ENCODE results near the gene MAPK8. TPM values are rescaled to one million over a fixed set of nuclear protein-coding genes. Genes with fewer than 3 reads are reported as not detected.

The MAPK8 gene
- total RNA-seq, 2 experiments from 2014 or later, result 47.8 to 50.6 TPM

GRCh38 chr10:48353246-48353645 is 46.8 kb downstream of the MAPK8 start:
- Mint-ChIP-seq H3K27ac (no peak overlapping the region), H3K4me3 (no peak overlapping the region), H3K4me1 (ENCODE audit: low read depth) (peaks cover 42% of the 10 kb centered on the region), H3K9me3 (peaks cover 17% of the 10 kb centered on the region), H3K27me3 (no peaks in the 10 kb centered on the region), H3K36me3 (ENCODE audit: low read depth) (peaks cover 52% of the 10 kb centered on the region)
- ATAC-seq (ENCODE audit: poor library complexity), result no peak
- Histone ChIP-seq H3K36me3 (ENCODE audit: insufficient read depth, low read length) (no peaks in the 10 kb centered on the region), H3K27ac (ENCODE audit: low read depth in 1 of 2, low read length in 2 of 2) (no peak overlapping the region), H3K9me3 (ENCODE audit: control insufficient read depth in 1 of 2, insufficient read depth in 1 of 2, low read length in 2 of 2) (peaks cover 5 to 7% of the 10 kb centered on the region in 2 experiments), H3K27me3 (ENCODE audit: control insufficient read depth in 1 of 2, insufficient read depth in 2 of 2, low read length in 2 of 2) (no peaks in the 10 kb centered on the region), H3K4me3 (ENCODE audit: low read length) (no peak overlapping the region), H3K4me1 (ENCODE audit: insufficient read depth, low read length) (no peaks in the 10 kb centered on the region)
- TF ChIP-seq CTCF (IDR thresholded peaks at IDR 0.05), result no peak
- ChIA-PET POLR2A (no interaction called here), CTCF (interaction anchor here (2.2 kb wide), 1 partner anchor 13 kb away, joined by 5 read pairs; no protein-coding TSS in a partner anchor)
- intact Hi-C loops (cut with DNase I, micrococcal nuclease), result no loop called here
- no peak for DNase-seq

DNA sequence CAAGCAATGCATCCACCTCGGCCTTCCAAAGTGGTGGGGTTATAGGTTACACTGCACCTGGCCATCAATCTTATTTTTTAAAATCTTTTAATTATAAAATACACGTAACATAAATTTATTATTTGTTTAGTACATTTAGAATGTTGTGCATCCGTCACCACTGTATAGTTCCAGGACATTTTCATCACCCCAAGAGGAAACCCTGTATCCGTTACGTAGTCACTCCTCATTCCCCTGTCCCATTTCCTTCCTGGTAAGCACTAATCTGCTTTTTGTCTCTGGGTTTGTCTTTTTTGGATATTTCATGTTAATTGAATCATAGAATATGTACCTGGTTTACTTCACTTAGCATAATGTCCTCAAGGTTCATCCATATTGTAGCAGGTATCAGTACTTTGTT is 51.2 kb downstream of the MAPK8 start:
- Histone ChIP-seq H3K36me3 (ENCODE audit: insufficient read depth, low read length) (no peaks in the 10 kb centered on the region), H3K4me1 (ENCODE audit: insufficient read depth, low read length) (no peaks in the 10 kb centered on the region), H3K4me3 (ENCODE audit: low read length) (no peak overlapping the region), H3K27me3 (ENCODE audit: control insufficient read depth in 1 of 2, insufficient read depth in 2 of 2, low read length in 2 of 2) (no peaks in the 10 kb centered on the region), H3K27ac (ENCODE audit: low read depth in 1 of 2, low read length in 2 of 2) (no peak overlapping the region), H3K9me3 (ENCODE audit: control insufficient read depth in 1 of 2, insufficient read depth in 1 of 2, low read length in 2 of 2) (peaks cover 5 to 7% of the 10 kb centered on the region in 2 experiments)
- intact Hi-C loops (cut with DNase I, micrococcal nuclease), result no loop called here
- Mint-ChIP-seq H3K27me3 (no peaks in the 10 kb centered on the region), H3K9me3 (peaks cover 14% of the 10 kb centered on the region), H3K4me3 (no peak overlapping the region), H3K27ac (no peak overlapping the region), H3K36me3 (ENCODE audit: low read depth) (peaks cover 28% of the 10 kb centered on the region), H3K4me1 (ENCODE audit: low read depth) (peaks cover 60% of the 10 kb centered on the region)
- no peak for ATAC-seq (ENCODE audit: poor library complexity)
- no peak for DNase-seq
- ChIA-PET CTCF (no interaction called here), POLR2A (no interaction called here)
- TF ChIP-seq CTCF (IDR thresholded peaks at IDR 0.05), result no peak

- intact Hi-C loops (cut with DNase I, micrococcal nuclease), result no loop called here
- no peaks in the 10 kb centered on the region for H3K4me1 ChIP-seq (ENCODE audit: insufficient read depth, low read length)
- Mint-ChIP-seq H3K4me3 (no peak overlapping the region), H3K27me3 (no peaks in the 10 kb centered on the region), H3K9me3 (peaks cover 10% of the 10 kb centered on the region), H3K27ac (no peak overlapping the region), H3K4me1 (ENCODE audit: low read depth) (peaks cover 59% of the 10 kb centered on the region), H3K36me3 (ENCODE audit: low read depth) (peaks cover 22% of the 10 kb centered on the region)
- ChIA-PET POLR2A (no interaction called here), CTCF (no interaction called here)
- H3K9me3 ChIP-seq (ENCODE audit: control insufficient read depth in 1 of 2, insufficient read depth in 1 of 2, low read length in 2 of 2), result peaks cover 5 to 7% of the 10 kb centered on the region in 2 experiments
- H3K27me3 ChIP-seq (ENCODE audit: control insufficient read depth in 1 of 2, insufficient read depth in 2 of 2, low read length in 2 of 2), result no peaks in the 10 kb centered on the region
- no peaks in the 10 kb centered on the region for H3K36me3 ChIP-seq (ENCODE audit: insufficient read depth, low read length)
- no peak for TF ChIP-seq CTCF (IDR thresholded peaks at IDR 0.05)
- ATAC-seq (ENCODE audit: poor library complexity), result no peak
- no peak for DNase-seq
- H3K4me3 ChIP-seq (ENCODE audit: low read length), result no peak overlapping the region
- no peak overlapping the region for H3K27ac ChIP-seq (ENCODE audit: low read depth in 1 of 2, low read length in 2 of 2)
Observed at GRCh38 chr10:48358162-48358561, 51.7 kb downstream of the MAPK8 start.

All from CD4-positive, alpha-beta T cell (primary cell).